ENCODE data around the gene MORN3.

DNA sequence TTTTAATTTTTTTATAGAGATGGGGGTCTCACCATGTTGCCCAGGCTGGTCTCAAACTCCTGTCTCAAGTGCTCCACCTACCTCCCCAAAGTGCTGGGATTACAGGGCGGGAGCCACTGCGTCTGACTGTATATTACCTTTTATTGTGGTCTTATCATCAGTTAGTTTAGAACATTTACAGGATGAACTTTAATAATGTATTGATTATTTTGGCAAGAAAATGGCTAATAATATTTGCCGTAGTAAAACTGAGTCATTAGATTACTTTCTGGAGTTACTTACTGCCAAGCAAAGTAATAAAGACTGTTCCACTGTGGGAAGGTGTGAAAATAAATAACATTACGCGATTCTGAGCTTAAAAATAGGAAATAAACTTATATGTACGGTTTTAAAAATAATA, 66.7 kb downstream of the MORN3 start:
- TF ChIP-seq, protein P1, sequence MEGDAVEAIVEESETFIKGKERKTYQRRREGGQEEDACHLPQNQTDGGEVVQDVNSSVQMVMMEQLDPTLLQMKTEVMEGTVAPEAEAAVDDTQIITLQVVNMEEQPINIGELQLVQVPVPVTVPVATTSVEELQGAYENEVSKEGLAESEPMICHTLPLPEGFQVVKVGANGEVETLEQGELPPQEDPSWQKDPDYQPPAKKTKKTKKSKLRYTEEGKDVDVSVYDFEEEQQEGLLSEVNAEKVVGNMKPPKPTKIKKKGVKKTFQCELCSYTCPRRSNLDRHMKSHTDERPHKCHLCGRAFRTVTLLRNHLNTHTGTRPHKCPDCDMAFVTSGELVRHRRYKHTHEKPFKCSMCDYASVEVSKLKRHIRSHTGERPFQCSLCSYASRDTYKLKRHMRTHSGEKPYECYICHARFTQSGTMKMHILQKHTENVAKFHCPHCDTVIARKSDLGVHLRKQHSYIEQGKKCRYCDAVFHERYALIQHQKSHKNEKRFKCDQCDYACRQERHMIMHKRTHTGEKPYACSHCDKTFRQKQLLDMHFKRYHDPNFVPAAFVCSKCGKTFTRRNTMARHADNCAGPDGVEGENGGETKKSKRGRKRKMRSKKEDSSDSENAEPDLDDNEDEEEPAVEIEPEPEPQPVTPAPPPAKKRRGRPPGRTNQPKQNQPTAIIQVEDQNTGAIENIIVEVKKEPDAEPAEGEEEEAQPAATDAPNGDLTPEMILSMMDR (IDR thresholded peaks at IDR 0.05): no peak
- no peak for TF ChIP-seq POLR2A (IDR thresholded peaks at IDR 0.05)
